HG03521 (cell line): ENCODE results near the gene VPS26A.
"Not testable (repeated sequence)": the region's sequence is repeated elsewhere in the genome, so short reads cannot be mapped to it uniquely, and the experiment has no call there.

Experiments used
- ATAC-seq: cut with Tn5 transposase; IDR thresholded peaks from one replicate; pipeline ENCODE4 v1.9.1; 2021; ENCODE audit warnings: mild to moderate bottlenecking, moderate library complexity; ENCODE audit not compliant: unreplicated experiment

VPS26A gene

DNA sequence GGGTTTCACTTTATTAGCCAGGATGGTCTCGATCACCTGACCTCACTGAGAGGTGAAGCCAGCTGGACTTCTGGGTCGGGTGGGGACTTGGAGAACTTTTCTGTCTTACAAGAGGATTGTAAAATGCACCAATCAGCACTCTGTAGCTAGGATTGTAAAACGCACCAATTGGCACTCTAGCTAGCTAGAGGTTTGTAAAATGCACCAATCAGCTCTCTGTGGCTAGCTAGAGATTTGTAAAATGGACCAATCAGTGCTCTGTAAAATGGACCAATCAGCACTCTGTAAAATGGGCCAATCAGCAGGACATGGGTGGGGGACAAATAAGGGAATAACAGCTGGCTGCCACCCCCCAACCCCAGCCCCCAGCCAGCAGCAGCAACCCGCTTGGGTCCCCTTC is 51.3 kb downstream of the VPS26A start:
- ATAC-seq: not testable (repeated sequence)

DNA sequence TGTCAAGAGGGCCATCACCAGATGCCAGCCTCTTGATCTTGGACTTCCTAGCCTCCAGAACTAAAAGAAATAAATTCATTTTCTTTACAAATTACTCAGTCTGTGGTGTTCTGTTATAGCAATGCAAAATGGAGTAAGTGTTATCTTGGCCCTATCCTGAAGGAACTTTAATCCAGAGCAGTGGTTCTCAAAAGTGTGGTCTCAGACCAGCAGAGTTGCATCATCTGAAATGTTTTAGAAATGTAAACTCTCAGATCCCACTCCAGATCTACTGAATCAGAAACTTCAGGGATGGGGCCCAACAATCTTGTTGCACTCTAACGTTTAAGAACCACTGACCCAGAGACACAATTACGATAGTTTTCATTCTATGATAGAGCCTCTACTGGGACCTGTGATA is 52.8 kb downstream of the VPS26A start:
- ATAC-seq: no peak

DNA sequence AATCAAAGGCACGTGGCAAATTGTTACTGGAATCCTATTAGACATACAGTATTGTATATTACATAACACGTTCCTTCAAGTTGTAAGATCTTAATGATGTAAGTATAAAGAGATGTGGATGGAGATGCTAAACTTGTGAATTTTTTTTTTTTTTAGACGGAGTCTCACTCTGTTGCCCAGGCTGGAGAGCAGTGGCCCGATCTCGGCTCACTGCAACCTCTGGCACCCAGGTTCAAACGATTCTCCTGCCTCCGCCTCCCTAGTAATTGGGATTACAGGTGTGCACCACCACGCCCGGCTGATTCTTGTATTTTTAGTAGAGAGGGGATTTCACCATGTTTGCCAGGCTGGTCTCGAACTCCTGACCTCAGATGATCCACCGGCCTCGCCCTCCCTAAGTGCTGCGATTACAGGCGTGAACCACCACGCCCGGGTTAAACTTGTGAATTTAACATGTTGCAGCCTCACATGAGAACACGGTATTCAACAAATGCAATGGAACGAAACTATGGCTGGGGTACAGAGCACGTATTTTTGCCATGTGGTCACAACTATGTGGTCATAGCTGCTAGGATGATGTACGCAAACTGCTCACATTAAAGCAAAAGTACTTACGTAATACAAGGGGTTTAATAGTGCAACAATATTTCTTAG is 55.2 kb downstream of the VPS26A start:
- ATAC-seq: peak; percentile 36

DNA sequence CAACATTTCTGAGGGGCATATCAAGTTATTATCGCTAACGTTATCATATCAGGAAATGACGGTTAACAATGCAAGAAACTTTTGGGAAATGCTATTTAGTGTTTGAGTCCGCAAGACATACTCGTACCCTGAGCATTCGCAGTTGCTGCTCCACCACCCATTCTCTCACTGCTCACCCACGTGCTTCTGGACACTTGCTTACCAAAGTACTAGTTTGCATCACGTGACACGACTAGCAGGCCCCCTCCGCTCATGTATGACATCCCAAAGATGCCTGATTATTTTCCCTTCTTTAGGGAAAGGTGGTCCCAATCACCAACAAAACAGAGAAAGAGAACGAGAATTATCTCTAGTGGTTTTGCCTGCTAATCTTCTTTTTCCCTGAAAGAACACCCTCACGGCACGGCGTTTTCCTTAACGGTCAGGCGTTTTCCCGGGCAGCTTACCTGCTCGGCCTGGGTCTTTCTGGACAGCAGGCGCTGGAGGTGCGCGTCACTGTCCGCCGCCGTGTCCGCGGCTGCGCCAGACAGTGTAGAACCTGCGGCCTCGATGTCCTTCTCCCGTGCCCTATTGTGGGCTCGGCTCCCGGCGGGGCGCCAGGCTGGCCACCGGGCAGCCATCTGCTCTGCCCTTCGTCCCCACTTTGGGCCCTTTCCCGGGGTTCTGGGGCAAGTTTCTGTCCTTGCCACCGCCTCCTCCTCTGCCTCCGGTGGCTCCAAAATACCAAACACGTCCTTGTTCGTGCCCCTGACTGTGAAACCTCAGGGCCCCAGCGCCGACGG is 56.0 kb downstream of the VPS26A start, which contains the start of gene SUPV3L1:
Gene SUPV3L1, plus strand, starts transcription at position 492 of the 782 bp plus-strand sequence. Its CDS starts 58 bp downstream, at position 550.
- ATAC-seq: peak; percentile 76

DNA sequence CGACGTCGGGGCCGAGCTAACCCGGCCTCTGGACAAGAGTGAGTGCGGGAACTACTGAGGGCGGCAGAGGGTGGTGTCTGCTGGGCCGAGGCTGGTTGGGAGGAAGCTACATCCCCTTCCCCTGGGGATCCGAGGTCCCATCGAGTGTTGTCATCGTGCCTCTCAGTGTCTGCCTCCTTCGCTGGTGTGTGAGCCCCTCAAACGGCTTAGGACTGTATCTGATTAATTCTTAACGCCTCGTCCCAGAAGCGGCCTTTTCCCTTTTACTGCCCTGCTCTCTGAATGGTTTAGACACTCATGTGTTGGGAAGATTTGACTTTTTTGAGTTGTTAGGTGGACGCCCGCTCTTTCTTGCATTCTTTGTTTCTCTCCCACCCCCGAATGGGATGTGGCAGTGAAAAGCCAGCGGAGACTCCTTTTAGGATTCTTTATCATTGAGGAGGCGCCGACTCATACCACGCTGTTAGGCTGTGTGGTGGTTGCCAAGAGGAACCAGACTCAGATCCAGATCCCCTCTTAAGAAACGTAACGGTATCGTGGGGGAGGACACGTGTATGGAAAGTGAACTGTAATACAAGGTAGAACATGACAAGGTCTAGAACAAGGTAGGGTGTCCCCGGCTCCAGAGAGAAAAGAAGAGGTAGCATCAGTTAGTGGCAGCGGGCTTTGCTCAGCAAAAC is 56.7 kb downstream of the VPS26A start:
- ATAC-seq: peak; percentile 23

DNA sequence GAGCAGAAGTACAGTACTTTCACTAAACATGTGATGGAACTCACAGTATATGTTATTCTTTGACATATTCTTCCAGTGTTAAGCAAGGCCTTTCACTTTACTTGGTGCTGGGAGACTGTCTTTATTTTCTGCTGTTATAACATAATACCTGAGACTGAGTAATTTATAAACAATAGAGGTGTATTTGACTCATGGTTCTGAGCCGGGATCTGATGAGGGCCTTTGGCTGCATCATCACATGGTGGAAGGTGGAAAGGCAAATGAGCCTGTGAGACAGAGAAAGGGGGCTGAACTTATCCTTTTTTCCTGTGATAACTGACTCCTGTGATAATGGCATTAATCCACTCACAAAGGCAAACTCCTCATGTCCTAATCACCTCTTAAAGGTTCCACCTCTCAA is 57.5 kb downstream of the VPS26A start:
- ATAC-seq: no peak

DNA sequence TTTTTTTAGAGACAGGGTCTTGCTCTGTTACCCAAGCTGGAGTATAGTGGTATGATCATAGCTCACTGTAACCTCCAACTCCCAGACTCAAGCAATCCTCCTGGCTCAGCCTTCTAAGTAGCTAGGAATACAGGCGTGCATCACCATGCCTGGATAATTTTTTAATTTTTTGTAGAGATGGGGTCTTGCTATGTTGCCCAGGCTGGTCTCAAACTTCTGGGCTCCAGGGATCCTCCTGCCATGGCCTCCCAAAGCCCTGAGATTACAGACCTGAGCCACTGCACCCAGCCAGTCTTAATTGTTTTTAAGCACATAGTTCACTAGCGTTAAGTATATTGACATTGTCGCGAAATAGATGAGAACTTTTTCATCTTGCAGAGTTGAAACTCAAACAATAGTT is 58.0 kb downstream of the VPS26A start:
- ATAC-seq: no peak

DNA sequence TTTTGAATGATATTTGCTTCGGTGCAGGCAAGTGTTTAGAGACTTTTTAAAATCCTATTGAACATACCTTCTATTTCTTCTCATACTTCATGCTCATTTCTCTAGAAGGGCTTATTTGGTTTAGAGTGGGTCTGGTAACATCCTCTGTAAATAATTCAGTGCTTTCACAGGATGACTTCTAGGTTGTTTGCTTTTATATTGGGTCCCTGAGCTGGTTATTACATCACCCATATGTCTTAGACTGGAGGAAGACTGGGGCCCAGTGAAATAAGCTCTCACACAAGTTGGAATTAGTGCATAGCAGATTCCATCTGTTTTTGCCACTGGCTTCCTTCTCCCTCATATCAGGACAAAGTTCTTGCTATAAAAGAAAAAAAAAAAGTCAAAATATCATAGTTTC is 62.5 kb downstream of the VPS26A start:
- ATAC-seq: no peak

DNA sequence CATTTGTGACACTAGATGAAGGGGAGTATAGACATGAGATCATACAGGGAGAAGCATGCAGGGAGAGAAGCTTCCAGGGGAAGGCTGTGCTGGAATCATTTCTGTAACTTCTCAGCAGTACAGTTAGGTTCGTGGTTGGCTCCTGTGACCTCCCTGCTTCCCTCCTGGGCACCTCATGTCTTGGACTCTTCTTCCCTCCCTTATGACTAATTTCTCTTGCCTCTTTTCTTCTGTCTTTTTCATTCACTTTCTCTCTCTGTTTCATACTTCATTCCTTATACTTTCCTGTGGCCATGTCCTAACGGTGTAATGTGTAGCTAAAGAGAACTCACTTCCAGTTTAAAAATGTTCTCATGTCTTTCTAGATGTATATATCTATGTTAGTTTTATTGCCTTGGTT is 77.1 kb downstream of the VPS26A start:
- no peak for ATAC-seq

DNA sequence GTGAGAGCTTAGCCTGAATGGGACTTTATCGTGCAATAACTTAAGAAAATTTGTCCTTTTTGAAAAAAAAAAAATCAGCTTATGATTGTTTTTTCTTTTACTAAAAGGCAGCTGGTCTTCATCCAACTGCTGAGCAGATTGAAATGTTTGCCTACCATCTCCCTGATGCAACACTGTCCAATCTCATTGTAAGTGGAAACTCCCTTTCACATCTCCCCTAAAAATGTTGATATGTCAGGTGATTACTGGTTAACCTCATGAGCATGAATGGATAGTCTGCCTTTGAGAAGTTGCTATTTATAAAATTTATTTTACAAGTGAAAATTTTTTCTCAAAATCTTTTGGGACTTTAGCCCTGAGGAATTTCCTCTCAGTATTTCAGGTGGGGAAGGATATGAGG is 78.4 kb downstream of the VPS26A start:
- ATAC-seq: no peak

DNA sequence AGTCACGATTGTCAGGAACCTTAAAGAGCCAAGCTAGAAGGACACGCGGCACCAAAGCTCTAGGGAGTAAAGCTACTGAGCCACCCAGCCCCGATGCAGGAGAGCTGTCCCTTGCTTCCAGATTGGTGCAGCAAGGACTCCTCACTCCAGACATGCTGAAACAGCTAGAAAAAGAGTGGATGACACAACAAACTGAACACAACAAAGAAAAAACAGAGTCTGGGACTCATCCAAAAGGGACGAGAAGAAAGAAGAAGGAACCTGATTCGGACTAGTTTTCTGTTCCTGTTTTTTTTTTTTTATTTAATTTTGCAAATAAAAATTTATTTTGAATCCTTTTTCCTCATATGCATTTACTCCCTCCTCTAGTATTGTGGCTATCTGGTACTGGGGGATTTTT is 84.8 kb downstream of the VPS26A start:
- no peak for ATAC-seq

DNA sequence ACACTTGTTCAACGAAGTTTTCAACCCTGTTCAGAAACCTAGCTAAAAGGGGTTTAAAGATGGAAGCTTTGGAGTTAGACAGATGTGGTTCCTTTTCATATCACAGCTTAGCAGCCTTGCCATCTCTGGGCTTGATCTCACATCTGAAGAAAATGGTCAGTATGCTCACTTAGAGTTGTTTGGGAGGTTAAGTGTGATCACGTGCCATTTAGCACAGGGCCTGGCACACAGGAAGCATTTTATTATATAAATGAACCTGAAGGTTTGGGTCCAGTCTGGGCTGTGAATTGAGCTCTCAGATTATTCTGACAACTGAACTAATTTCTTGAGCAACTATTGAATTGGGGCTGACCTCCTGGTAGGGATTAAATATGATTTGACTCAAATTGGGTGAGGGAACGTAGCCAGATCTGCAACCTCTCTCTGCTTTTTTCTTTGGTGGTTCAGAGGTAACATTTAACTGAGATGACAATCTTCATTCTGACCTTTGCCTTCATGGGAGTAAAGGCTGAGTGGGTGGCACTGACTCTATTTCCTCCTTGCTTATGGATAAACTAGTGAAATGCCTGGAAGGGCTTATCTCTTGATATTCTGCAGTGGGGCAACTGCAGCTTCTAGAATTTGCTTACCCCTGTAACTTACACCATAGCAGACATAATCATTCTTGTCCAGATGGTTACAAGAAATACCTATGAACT is 86.0 kb downstream of the VPS26A start:
- ATAC-seq: no peak

DNA sequence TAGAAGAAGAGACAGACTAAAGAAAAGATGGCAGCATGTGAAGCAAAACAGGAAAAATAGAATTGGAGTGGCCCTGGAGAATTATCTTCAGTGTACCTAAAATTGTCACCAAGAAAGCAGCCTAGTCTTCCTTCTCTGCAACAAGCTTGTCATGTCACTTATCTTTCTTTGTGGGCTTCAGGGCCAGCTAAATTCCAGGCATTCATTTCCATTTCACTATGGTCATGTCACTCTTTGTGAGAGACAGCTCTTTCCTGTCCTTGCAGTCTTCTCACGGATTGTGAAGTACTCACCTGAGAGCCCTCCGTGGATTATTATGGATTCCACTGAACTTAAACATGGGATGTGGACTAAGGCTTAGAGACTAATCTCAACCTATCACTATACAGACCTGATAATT is 87.1 kb downstream of the VPS26A start:
- ATAC-seq: no peak

DNA sequence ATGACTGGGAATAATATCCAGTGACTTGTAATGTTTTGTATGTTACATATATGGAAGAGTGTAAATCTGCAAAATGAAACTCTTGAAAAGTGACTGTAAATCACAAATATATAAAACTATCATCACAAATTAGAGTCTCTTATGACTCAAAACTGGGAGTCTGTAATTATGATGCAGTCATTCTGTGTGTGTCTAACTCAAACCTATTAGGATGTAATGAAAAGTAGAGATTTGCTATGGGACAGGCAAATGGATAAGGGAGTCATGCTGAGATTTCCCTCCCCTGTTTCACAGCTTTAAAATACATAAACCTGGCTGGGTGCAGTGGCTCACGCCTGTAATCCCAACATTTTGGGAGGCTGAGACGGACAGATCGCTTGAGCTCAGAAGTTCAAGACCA is 87.5 kb downstream of the VPS26A start:
- no peak for ATAC-seq

DNA sequence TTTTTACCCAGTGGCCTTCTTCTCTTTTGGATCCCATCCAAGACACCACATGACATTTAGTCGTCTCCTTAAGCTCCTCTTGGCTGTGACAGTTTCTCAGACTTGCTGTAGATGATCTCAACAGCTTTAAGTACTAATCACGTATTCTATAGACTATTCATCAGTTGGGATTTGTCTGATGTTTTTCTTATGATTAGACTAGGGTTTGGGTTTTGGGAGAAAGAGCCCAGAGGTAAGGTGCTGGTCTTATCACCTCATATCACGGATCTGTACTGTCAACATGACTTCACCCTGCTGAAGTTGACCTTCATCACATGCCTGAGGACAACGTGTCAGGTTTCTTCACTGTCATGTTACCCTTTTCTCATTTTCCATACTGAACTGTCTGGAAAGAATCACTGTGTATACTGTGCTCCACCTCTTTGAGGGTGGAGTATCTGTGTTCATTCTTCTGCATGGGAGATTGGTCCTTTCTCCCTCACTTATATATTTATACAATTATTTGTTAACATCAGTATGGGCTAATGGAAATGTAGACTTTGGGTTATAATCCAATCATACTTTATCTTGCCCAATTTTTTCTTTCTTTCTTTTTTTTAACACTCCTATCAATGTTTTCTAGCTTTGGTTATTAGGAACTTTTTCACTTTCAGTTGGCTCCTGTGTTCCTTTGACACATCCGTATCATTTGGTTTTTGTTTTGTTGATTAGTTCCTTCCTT is 89.8 kb downstream of the VPS26A start:
- ATAC-seq: no peak

DNA sequence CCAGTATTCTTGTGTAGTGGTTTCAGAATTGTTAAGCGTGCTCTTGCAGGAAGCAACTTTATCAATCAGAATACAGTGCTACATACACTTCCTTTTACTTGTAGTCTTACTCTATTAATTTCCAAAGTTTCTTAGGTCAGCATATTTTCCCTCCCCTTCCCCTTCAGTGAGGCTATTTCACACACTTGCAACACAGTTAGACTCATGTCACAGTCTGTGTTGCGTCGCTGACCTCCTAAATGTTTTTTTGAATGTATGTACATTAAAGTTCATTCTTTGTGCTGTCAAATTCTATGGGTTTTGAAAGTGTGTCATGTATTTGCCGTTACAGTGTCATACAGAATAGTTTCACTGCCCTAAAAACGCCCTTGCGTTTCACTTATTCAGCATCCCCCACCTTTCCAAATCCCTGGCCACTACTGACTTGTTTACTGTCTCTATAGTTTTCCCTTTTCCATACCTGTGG is 90.7 kb downstream of the VPS26A start:
- ATAC-seq: no peak

DNA sequence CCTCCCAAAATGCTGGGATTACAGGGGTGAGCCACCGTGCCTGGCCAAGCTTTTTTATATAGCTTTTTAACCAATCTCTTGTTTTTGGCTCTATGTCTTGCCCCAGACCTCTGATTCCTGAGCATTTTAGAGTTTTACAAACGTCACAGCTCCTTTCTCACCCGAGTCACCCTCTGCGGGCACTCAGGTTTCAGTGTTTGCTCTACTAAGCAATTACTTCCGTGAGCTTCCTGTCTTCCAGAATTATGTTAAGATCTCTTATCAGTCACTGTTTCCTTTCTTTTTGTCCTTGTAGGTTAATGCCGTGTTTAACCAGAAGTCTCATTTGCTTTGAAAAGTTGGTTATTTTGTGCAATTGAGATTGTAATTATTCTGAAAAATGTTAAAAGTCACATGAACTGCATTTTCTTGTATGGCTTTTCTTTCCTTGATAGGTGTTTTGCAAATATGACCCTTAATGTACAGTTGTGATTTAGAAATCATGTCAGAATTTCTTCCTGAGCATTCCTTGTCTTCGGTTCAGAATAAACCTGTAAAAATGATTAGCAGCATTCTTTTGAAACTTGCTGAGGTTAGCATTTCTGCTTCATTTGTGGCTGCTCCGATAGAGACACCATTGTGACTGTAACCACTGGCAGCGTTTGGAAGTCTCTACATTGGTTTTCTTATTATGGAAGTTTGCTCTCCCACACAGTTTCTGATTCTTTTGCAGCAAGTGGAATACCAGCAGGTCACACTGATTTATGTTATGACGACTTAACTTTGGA is 91.6 kb downstream of the VPS26A start:
- ATAC-seq: no peak

DNA sequence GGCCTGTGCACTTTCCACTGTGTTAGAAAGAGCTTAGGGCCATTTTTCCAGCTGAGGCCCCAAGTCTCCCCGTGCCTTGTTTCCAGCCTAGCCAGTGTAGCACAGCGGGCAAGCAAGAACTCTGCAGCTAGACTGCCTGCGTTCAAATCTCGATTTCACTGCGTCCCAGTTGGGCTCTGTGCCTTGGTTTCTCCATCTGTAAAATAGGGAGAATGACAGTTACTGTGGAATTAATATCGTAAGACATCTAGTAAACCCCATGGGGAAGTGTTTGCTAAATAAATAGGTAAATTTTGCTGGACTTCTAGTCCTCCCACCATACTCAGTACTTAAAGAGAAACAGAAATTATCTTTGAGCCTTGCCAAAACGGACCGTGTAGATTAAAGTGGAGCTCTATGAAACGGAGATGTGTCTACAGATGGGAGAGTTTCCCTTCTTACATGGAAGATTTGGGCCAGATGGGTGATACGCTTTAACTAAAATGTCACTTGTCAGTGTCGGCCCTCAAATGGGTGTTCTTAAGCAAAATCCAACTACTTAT is 92.7 kb downstream of the VPS26A start:
- no peak for ATAC-seq

DNA sequence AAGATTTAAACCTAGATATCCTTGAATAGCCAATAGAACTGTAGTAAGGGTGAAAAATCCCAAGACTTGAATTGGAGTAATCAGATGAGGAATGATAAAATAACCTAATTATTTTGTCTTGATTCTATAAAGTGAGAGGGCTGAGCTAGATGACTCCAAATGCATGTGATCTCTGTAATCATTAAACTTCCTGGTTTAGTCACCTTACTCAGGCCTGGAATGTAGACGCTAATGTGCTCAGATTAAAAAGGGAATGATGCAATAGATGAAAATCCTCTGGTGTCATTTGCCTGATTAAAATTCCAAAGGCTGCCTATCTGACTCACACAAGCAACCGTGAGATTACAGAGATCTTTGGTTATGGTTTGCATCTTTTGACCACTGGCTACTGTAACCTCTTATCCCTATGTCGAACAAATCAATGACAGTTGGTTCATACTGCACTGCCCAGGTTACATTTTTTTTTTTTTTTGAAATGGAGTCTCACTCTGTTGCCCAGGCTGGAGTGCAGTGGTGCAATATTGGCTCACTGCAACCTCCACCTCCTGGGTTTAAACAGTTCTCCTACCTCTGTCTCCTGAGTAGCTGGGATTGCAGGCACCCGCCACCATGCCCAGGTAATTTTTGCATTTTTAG is 93.3 kb downstream of the VPS26A start:
- no peak for ATAC-seq
